GM12865 (cell line): ENCODE measurements around the gene SNN.

Experiments used
- DNase-seq: peaks from one replicate; pipeline ENCODE4 v3.0.0; 2010; ENCODE audit warnings: low read depth
- H3K4me3 ChIP-seq: 2 replicates; pipeline ENCODE4 v1.5.1; 2011; ENCODE audit warnings: mild to moderate bottlenecking, low read depth, low read length, control low read depth
- CTCF ChIP-seq: IDR thresholded peaks from 2 replicates; pipeline ENCODE4 v1.5.1; 2011; ENCODE audit warnings: low read length, control low read depth, low read depth, inconsistent platforms; ENCODE audit not compliant: insufficient read depth; ENCODE audit errors: missing control alignments

SNN gene

GRCh38 chr16:11688520-11688886 lies 20.2 kb downstream of the SNN start:
- H3K4me3 ChIP-seq, result no peak overlapping the region
- no peak for DNase-seq
- TF ChIP-seq CTCF, result no peak

- no peak overlapping the region for H3K4me3 ChIP-seq
- peak; percentile 86 for DNase-seq
- TF ChIP-seq CTCF, result no peak
These were observed 21.0 kb downstream of the SNN start for GRCh38 chr16:11689031-11689840.

- no peak overlapping the region for H3K4me3 ChIP-seq
- no peak for TF ChIP-seq CTCF
These were observed 23.0 kb downstream of the SNN start for GRCh38 chr16:11691235-11691634.

GRCh38 chr16:11691771-11692170 lies 23.5 kb downstream of the SNN start:
- H3K4me3 ChIP-seq, result no peak overlapping the region
- no peak for DNase-seq
- TF ChIP-seq CTCF, result no peak

More at GRCh38 chr16:11691235-11691634, 23.0 kb downstream of the SNN start:
- DNase-seq, result no peak

GRCh38 chr16:11692171-11692570 lies 23.9 kb downstream of the SNN start:
- no peak for TF ChIP-seq CTCF
- H3K4me3 ChIP-seq, result no peak overlapping the region
- DNase-seq, result no peak

- no peak overlapping the region for H3K4me3 ChIP-seq
- no peak for DNase-seq
These were observed 24.4 kb downstream of the SNN start for GRCh38 chr16:11692651-11693050.

More at GRCh38 chr16:11692651-11693050, 24.4 kb downstream of the SNN start:
- TF ChIP-seq CTCF, result no peak
